ENCODE measurements around the gene TSPAN17.
"Not testable (repeated sequence)": the region's sequence is repeated elsewhere in the genome, so short reads cannot be mapped to it uniquely, and the experiment has no call there.

TSPAN17 gene

GRCh38 chr5:176679365-176680225 lies 32.3 kb downstream of the TSPAN17 start:
- no peak for DNase-seq (ENCODE audit: low read depth, low spot score)

- DNase-seq (ENCODE audit: low read depth, low spot score): no peak
Measured at GRCh38 chr5:176680226-176680563, 32.9 kb downstream of the TSPAN17 start.

- DNase-seq (ENCODE audit: low read depth, low spot score): no peak
Measured at GRCh38 chr5:176682016-176682531, 34.8 kb downstream of the TSPAN17 start.

GRCh38 chr5:176685010-176685409 lies 37.7 kb downstream of the TSPAN17 start:
- DNase-seq (ENCODE audit: low read depth, low spot score): no peak

GRCh38 chr5:176687247-176687646 lies 40.0 kb downstream of the TSPAN17 start:
- DNase-seq (ENCODE audit: low read depth, low spot score): no peak

GRCh38 chr5:176687881-176688280 lies 40.6 kb downstream of the TSPAN17 start:
- no peak for DNase-seq (ENCODE audit: low read depth, low spot score)

GRCh38 chr5:176690911-176691310 lies 43.6 kb downstream of the TSPAN17 start:
- no peak for DNase-seq (ENCODE audit: low read depth, low spot score)

GRCh38 chr5:176691524-176691923 lies 44.2 kb downstream of the TSPAN17 start:
- no peak for DNase-seq (ENCODE audit: low read depth, low spot score)

GRCh38 chr5:176692326-176692725 lies 45.0 kb downstream of the TSPAN17 start:
- no peak for DNase-seq (ENCODE audit: low read depth, low spot score)

GRCh38 chr5:176692839-176693476 lies 45.7 kb downstream of the TSPAN17 start:
- DNase-seq (ENCODE audit: low read depth, low spot score): no peak

GRCh38 chr5:176693477-176693851 lies 46.2 kb downstream of the TSPAN17 start:
- DNase-seq (ENCODE audit: low read depth, low spot score): no peak

GRCh38 chr5:176694146-176694545 lies 46.9 kb downstream of the TSPAN17 start:
- no peak for DNase-seq (ENCODE audit: low read depth, low spot score)

- no peak for DNase-seq (ENCODE audit: low read depth, low spot score)
Measured at GRCh38 chr5:176694631-176695030, 47.3 kb downstream of the TSPAN17 start.

GRCh38 chr5:176695073-176695472 lies 47.8 kb downstream of the TSPAN17 start:
- DNase-seq (ENCODE audit: low read depth, low spot score): no peak

- DNase-seq (ENCODE audit: low read depth, low spot score): no peak
Measured at GRCh38 chr5:176697267-176697933, 50.1 kb downstream of the TSPAN17 start.

GRCh38 chr5:176697934-176698538 lies 50.8 kb downstream of the TSPAN17 start:
- DNase-seq (ENCODE audit: low read depth, low spot score): no peak

GRCh38 chr5:176699446-176699845 lies 52.2 kb downstream of the TSPAN17 start:
- DNase-seq (ENCODE audit: low read depth, low spot score): not testable (repeated sequence)

GRCh38 chr5:176700239-176700847 lies 53.1 kb downstream of the TSPAN17 start:
- no peak for DNase-seq (ENCODE audit: low read depth, low spot score)

GRCh38 chr5:176702671-176703641 lies 55.7 kb downstream of the TSPAN17 start:
- DNase-seq (ENCODE audit: low read depth, low spot score): no peak

- DNase-seq (ENCODE audit: low read depth, low spot score): no peak
Measured at GRCh38 chr5:176703857-176704256, 56.6 kb downstream of the TSPAN17 start.

All from activated naive CD8-positive, alpha-beta T cell treated with anti-CD3 and anti-CD28 coated beads, Interleukin-2, amount 50 U/mL, for 16 hours (primary cell).